OCI-LY1 (cell line): ENCODE measurements around the gene RFX4.

ENCODE experiments used
- EZH2 ChIP-seq: fragments of 200-600 bp; sonication (generic), shearing (Covaris generic); IDR thresholded peaks from 2 replicates; pipeline ENCODE4 v1.8.0; 2017; ENCODE audit warnings: borderline replicate concordance, mixed run types, mild to moderate bottlenecking, antibody characterized with exemption, low read length, moderate library complexity, mixed read lengths
- TF ChIP-seq, protein P1 (sequence below): fragments of 200-600 bp; sonication (generic), shearing (Covaris generic); IDR thresholded peaks from 2 replicates; pipeline ENCODE4 v1.5.1; 2017; ENCODE audit warnings: mild to moderate bottlenecking, antibody characterized with exemption, low read length, moderate library complexity, mixed read lengths

DNA sequence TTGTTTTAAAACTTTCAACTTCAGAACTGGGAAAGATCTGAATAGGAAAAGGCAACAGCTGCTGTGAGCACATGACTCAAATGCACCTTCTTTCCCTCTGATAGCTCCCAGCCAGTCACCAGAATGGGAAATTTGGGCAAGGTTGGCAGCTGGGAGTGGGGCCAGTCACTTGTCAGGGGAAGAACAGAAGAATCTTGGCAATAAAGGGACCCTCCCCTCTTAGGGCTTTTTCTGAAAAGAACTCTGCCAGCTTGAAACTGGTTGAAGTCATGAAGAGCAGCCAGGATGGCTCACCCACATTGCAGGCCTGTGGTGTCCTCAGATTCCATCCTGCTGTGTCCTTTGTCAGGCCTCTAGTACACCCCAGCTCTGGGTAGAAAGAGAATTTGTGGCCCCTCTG lies 181.4 kb downstream of the RFX4 start:
- TF ChIP-seq, protein P1, sequence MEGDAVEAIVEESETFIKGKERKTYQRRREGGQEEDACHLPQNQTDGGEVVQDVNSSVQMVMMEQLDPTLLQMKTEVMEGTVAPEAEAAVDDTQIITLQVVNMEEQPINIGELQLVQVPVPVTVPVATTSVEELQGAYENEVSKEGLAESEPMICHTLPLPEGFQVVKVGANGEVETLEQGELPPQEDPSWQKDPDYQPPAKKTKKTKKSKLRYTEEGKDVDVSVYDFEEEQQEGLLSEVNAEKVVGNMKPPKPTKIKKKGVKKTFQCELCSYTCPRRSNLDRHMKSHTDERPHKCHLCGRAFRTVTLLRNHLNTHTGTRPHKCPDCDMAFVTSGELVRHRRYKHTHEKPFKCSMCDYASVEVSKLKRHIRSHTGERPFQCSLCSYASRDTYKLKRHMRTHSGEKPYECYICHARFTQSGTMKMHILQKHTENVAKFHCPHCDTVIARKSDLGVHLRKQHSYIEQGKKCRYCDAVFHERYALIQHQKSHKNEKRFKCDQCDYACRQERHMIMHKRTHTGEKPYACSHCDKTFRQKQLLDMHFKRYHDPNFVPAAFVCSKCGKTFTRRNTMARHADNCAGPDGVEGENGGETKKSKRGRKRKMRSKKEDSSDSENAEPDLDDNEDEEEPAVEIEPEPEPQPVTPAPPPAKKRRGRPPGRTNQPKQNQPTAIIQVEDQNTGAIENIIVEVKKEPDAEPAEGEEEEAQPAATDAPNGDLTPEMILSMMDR: no peak
- no peak for TF ChIP-seq EZH2
